Breast epithelium (tissue), 4 donors: ENCODE data around the gene ASIC3. TPM values are rescaled to one million over a fixed set of nuclear protein-coding genes. Genes with fewer than 3 reads are reported as not detected.
A peak's percentile ranks its signal among the peaks of the same experiment; 100 is the strongest.
"Not testable (repeated sequence)": the region's sequence is repeated elsewhere in the genome, so short reads cannot be mapped to it uniquely, and the experiment has no call there.

Experiments used
- DNase-seq, 2 donors: peaks; one replicate each; pipeline ENCODE4 v3.0.0-alpha.2; 2019; ENCODE audit warnings: low spot score in 2 of 2
- H3K27ac ChIP-seq, 2 donors: fragments of 200-600 bp; sonication (generic) in 1 of 2; one replicate each; pipeline ENCODE4 v1.5.1; 2016 to 2019; ENCODE audit warnings: mild to moderate bottlenecking in 1 of 2
- H3K27me3 ChIP-seq, 2 donors: fragments of 200-600 bp; sonication (generic) in 1 of 2; one replicate each; pipeline versions ENCODE4 v1.5.1 to v1.6.0; 2017 to 2019; ENCODE audit warnings: control low read depth in 1 of 2, mild to moderate bottlenecking in 1 of 2
- H3K36me3 ChIP-seq: fragments of 200-600 bp; one replicate; pipeline ENCODE4 v1.5.1; 2019
- H3K4me1 ChIP-seq, 2 donors: fragments of 200-600 bp; sonication (generic); one replicate each; pipeline ENCODE4 v1.5.1; 2016 to 2019; ENCODE audit warnings: control low read depth in 1 of 2
- H3K4me3 ChIP-seq, 3 donors: fragments of 200-600 bp; sonication (generic); 1 replicate in 2 of 3; 2 replicates in 1 of 3; pipeline ENCODE4 v1.5.1; 2016 to 2019; ENCODE audit warnings: mild to moderate bottlenecking in 3 of 3, moderate library complexity in 2 of 3
- H3K9me3 ChIP-seq, 2 donors: fragments of 200-600 bp; sonication (generic) in 1 of 2; one replicate each; pipeline ENCODE4 v1.5.1; 2016 to 2019; ENCODE audit warnings: control low read depth in 1 of 2
- POLR2A ChIP-seq: fragments of 450-650 bp; IDR thresholded peaks from one replicate; pipeline ENCODE4 v1.6.1; 2016; ENCODE audit warnings: antibody characterized with exemption, mild to moderate bottlenecking, moderate library complexity
- POLR2AphosphoS5 ChIP-seq, 3 donors: sonication (generic); formaldehyde crosslinking; IDR thresholded peaks; one replicate each; pipeline ENCODE4 v1.6.1; 2017; ENCODE audit warnings: antibody characterized with exemption in 3 of 3
- intact Hi-C: fragments of 100-400 bp; cut with DNase I; formaldehyde crosslinking; loops from one replicate; pipeline ENCODE4 v1.15.1; 2023; ENCODE audit warnings: low total_unique reads
- total RNA-seq, 3 donors: library from RNA; depleted of rRNA; stranded (reverse); fragments of >200 nt; gene quantifications; one replicate each; pipeline ENCODE4 v1.1.0, GENCODE V29; 2016
- TF ChIP-seq, protein P1 (sequence below), 3 donors: fragments of 450-650 bp; IDR thresholded peaks; one replicate each; pipeline ENCODE4 v1.5.1; 2016 to 2017; ENCODE audit warnings: antibody characterized with exemption in 3 of 3, mild to moderate bottlenecking in 3 of 3, moderate library complexity in 3 of 3

The ASIC3 gene
- total RNA-seq, 3 donors from 2014 or later, result 1.3 to 3.3 (median 2.3) TPM

DNA sequence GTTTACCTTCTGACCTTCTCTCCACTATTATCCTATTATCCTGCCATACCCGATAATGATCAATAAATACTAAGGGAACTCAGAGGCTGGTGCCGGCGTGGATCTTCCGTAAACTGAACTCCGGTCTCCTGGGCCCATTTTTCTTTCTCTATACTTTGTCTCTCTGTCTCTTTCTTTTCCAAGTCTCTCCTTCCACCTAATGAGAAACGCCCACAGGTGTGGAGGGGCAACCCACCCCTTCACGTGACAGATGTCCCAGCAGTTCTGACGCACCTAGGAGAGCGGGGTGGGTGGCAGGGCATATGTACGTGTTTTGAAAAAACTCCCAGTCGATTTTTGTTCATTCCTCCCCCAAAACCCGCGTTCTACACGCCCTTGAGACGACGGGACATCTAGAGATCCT is 20.6 kb upstream of the ASIC3 start:
- DNase-seq, result not testable (repeated sequence)

DNA sequence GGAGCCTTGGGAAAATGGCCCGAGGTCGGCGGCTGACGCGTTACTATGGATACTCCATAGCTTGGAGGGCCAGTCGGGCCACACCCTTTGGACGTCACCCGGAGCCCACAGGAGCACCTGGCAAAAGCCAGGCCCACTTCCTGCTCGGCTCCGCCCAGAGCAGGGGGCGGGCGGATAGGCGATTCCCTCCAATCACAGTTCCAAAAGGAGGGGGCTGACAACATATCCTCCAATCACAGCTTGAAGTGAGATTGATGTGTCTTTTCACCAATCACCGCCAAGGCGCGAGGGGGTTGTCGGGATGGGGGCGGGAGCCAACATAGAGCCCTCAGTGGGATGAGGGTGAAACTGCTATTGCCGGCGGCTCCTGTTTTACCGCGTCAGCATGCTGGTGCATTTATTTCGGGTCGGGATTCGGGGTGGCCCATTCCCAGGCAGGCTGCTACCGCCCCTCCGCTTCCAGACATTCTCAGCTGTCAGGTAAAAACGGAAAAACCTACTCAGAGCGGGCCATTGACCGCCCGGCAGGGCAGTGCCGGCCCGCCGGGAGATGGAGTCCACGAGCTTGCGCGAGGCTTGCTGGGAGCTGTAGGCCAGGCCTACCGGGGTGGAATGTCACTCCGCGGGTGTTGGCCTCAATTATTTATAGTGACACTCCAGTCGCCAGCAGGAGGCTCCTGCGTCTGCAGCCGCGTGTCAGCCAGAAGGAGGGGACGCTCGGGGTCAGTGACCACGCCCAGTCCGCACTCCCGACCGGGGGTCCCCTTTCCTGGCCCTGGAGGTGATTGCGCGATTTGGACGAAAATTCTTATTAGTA is 20.0 kb upstream of the ASIC3 start, which contains the start of gene ABCB8:
Gene ABCB8, plus strand, starts transcription at position 320 of the 817 bp plus-strand sequence. Its CDS starts 66 bp downstream, at position 386.
- intact Hi-C loops, result no loop called here
- no peaks in the 10 kb centered on the region for H3K9me3 ChIP-seq
- no peaks in the 10 kb centered on the region for H3K27me3 ChIP-seq
- H3K36me3 ChIP-seq, result no peaks in the 10 kb centered on the region
- H3K4me3 ChIP-seq, result peak within 1 kb of the TSS; percentile 64 to 91 (median 66)
- no peaks in the 10 kb centered on the region for H3K4me1 ChIP-seq
- H3K27ac ChIP-seq, result peak within 1 kb of the TSS; percentile 82 to 90
- DNase-seq, result peak; percentile 98 to 100
- TF ChIP-seq, protein P1, sequence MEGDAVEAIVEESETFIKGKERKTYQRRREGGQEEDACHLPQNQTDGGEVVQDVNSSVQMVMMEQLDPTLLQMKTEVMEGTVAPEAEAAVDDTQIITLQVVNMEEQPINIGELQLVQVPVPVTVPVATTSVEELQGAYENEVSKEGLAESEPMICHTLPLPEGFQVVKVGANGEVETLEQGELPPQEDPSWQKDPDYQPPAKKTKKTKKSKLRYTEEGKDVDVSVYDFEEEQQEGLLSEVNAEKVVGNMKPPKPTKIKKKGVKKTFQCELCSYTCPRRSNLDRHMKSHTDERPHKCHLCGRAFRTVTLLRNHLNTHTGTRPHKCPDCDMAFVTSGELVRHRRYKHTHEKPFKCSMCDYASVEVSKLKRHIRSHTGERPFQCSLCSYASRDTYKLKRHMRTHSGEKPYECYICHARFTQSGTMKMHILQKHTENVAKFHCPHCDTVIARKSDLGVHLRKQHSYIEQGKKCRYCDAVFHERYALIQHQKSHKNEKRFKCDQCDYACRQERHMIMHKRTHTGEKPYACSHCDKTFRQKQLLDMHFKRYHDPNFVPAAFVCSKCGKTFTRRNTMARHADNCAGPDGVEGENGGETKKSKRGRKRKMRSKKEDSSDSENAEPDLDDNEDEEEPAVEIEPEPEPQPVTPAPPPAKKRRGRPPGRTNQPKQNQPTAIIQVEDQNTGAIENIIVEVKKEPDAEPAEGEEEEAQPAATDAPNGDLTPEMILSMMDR (IDR thresholded peaks at IDR 0.05), result peak; percentile 29 to 81 (median 64)
- TF ChIP-seq POLR2A (peak; percentile 48), POLR2AphosphoS5 (IDR thresholded peaks at IDR 0.05) (peak; percentile 40 to 87 (median 48))

More for the DNA sequence above, 20.6 kb upstream of the ASIC3 start:
- intact Hi-C loops, H3K36me3 ChIP-seq, H3K9me3 ChIP-seq, H3K4me1 ChIP-seq, H3K27me3 ChIP-seq: not testable (repeated sequence)
- peak overlapping the region; percentile 64 to 91 (median 66) for H3K4me3 ChIP-seq
- peak overlapping the region; percentile 82 to 90 for H3K27ac ChIP-seq
- peak in 1 of 3 donors; percentile 8 for TF ChIP-seq POLR2AphosphoS5 (IDR thresholded peaks at IDR 0.05)

DNA sequence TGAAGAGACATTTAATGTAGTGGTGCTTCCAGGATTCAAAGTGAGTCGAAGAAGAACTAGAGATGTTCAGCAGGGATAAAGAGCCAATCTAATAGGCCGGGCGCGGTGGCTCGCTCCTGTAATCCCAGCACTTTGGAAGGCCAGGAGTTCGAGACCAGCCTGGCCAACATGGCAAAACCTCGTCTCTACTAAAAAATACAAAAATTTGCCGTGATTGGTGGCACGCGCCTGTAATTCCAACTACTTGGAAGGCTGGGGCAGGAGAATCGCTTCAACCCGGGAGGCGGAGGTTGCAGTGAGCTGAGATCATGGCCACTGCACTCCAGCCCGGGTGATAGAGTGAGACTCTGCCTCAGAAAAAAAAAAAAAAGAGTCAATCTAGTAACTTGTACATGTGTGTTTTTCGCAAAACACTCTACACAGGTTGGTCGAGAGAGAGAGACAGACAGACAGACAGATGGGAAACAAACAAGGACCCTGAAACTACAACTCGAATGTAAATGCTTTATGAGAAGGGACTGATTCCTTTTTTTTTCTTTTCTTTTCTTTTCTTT is 19.3 kb upstream of the ASIC3 start:
- Histone ChIP-seq H3K27me3 (no peaks in the 10 kb centered on the region), H3K36me3 (no peaks in the 10 kb centered on the region), H3K9me3 (no peaks in the 10 kb centered on the region), H3K27ac (peak overlapping the region; percentile 82 to 90), H3K4me1 (no peaks in the 10 kb centered on the region), H3K4me3 (peak overlapping the region; percentile 64 to 91 (median 66))
- intact Hi-C loops, result no loop called here
- DNase-seq, result no peak
- TF ChIP-seq POLR2A (no peak), POLR2AphosphoS5 (IDR thresholded peaks at IDR 0.05) (no peak)

DNA sequence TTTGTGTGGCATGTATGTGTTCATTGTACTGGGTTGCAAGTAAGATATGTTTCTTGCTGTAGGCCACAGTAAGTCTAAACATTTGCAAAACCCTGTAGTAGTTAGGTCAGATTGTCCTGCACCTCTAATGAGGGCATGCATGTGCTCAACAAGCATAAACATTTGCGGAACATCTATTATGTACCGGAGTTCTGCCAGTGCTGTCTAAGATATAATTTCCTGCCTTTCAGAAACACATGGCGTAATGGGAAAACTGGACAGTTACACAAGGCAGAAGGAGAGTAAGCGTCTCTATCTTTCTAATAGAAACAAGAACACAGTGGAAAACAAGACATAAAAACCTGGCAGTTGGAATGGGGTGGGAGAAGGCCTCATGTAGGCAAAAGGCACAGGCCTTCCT is 17.3 kb upstream of the ASIC3 start:
- Histone ChIP-seq H3K27me3 (no peaks in the 10 kb centered on the region), H3K9me3 (no peaks in the 10 kb centered on the region), H3K27ac (no peak overlapping the region), H3K36me3 (no peaks in the 10 kb centered on the region), H3K4me1 (no peaks in the 10 kb centered on the region), H3K4me3 (no peak overlapping the region)
- intact Hi-C loops, result no loop called here
- TF ChIP-seq POLR2A (no peak), POLR2AphosphoS5 (IDR thresholded peaks at IDR 0.05) (no peak)
- TF ChIP-seq, protein P1 (IDR thresholded peaks at IDR 0.05), result no peak
- DNase-seq, result no peak

DNA sequence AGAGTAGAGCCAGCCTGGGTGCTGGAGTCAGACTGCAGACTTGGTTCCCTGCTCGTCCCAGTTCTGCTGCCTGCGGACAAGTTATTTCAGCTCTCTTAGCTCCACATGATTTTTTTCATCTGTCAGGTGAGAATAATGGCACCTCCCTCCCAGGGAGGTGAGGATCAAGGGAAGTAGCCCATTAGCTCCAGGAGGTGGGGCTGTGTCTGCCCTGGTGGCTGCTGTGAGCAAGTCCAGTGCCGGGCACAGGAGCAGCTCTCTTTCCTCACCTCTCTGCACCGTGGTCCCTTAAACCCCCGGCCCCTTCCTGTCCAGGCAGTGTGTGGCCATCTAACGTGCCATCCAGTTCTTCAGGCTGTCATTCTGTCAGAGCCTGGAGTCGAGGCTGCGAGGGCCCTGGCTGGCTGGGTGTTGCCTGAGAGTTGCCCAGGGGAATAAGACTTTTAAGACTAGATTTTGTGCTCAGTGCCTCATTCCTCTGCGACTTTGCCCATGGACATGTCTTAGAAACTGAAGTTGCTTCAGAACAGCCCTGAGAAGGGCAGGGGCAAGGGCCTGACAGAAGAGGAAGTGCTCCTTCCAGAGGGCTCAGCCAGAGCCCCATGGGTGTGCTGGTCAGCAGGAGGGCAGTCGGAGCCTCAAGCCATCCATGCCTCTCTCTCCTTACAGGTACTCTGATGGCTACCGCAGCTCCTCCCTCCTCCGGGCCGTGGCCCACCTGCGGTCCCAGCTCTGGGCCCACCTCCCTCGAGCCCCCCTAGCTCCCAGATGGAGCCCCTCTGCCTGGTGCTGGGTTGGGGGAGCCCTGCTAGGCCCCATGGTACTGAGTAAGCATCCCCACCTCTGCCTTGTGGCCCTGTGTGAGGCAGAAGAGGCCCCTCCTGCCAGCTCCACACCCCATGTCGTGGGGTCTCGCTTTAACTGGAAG is 15.1 kb upstream of the ASIC3 start:
- Histone ChIP-seq H3K9me3 (no peaks in the 10 kb centered on the region), H3K27me3 (no peaks in the 10 kb centered on the region), H3K27ac (no peak overlapping the region), H3K36me3 (peaks cover 7% of the 10 kb centered on the region), H3K4me1 (no peaks in the 10 kb centered on the region), H3K4me3 (no peak overlapping the region)
- intact Hi-C loops, result no loop called here
- no peak for DNase-seq
- TF ChIP-seq, protein P1 (IDR thresholded peaks at IDR 0.05), result no peak
- TF ChIP-seq POLR2AphosphoS5 (IDR thresholded peaks at IDR 0.05) (no peak), POLR2A (no peak)
